WTC11 (cell line): ENCODE measurements around the gene CAPN1. TPM values are rescaled to one million over a fixed set of nuclear protein-coding genes. Genes with fewer than 3 reads are reported as not detected.
A peak's percentile ranks its signal among the peaks of the same experiment; 100 is the strongest.

Experiments used
- ARID4B ChIP-seq: sonication (generic); formaldehyde crosslinking; IDR thresholded peaks from 2 replicates; pipeline ENCODE4 v1.8.0; 2023; ENCODE audit warnings: missing genetic modification reagents, mild to moderate bottlenecking, borderline replicate concordance
- ATF2 ChIP-seq: sonication (generic); formaldehyde crosslinking; IDR thresholded peaks from 2 replicates; pipeline ENCODE4 v1.8.1; 2022; ENCODE audit warnings: low read depth, missing genetic modification reagents, borderline replicate concordance
- CBFB ChIP-seq: sonication (generic); formaldehyde crosslinking; IDR thresholded peaks from 2 replicates; pipeline ENCODE4 v1.8.1; 2022; ENCODE audit warnings: mild to moderate bottlenecking, low read depth, missing genetic modification reagents
- CDX4 ChIP-seq: fragments of 250-450 bp; sonication (Bioruptor Pico); IDR thresholded peaks from 2 replicates; pipeline ENCODE4 v1.9.0; 2021; ENCODE audit warnings: moderate library complexity, mild to moderate bottlenecking, inconsistent platforms, borderline replicate concordance
- CREB1 ChIP-seq: sonication (generic); formaldehyde crosslinking; IDR thresholded peaks from 2 replicates; pipeline ENCODE4 v1.8.0; 2023; ENCODE audit warnings: mild to moderate bottlenecking, missing genetic modification reagents
- ELF4 ChIP-seq: sonication (generic); formaldehyde crosslinking; IDR thresholded peaks from 2 replicates; pipeline ENCODE4 v1.8.1; 2022; ENCODE audit warnings: low read depth, mild to moderate bottlenecking, moderate library complexity, missing genetic modification reagents
- ERG ChIP-seq: fragments of 250-450 bp; sonication (Bioruptor Pico); IDR thresholded peaks from 2 replicates; pipeline ENCODE4 v1.8.0; 2021; ENCODE audit warnings: mild to moderate bottlenecking
- FOXP1 ChIP-seq: sonication (generic); formaldehyde crosslinking; IDR thresholded peaks from 2 replicates; pipeline ENCODE4 v1.8.0; 2022; ENCODE audit warnings: missing genetic modification reagents, mild to moderate bottlenecking, moderate library complexity, borderline replicate concordance
- FOXP4 ChIP-seq: sonication (generic); formaldehyde crosslinking; IDR thresholded peaks from 2 replicates; pipeline ENCODE4 v1.8.0; 2022; ENCODE audit warnings: mild to moderate bottlenecking, missing genetic modification reagents
- GRHL2 ChIP-seq: fragments of 250-450 bp; sonication (Bioruptor Pico); IDR thresholded peaks from 2 replicates; pipeline ENCODE4 v1.8.0; 2022; ENCODE audit warnings: mild to moderate bottlenecking, moderate library complexity; ENCODE audit not compliant: insufficient replicate concordance, severe bottlenecking
- HMGA2 ChIP-seq: fragments of 250-450 bp; sonication (Bioruptor Pico); IDR thresholded peaks from 2 replicates; pipeline ENCODE4 v1.4.0; 2021; ENCODE audit warnings: mild to moderate bottlenecking, moderate library complexity
- HMGXB4 ChIP-seq: sonication (generic); formaldehyde crosslinking; IDR thresholded peaks from 2 replicates; pipeline ENCODE4 v1.8.1; 2023; ENCODE audit warnings: mild to moderate bottlenecking, moderate library complexity, missing genetic modification reagents
- KAT7 ChIP-seq: sonication (generic); formaldehyde crosslinking; IDR thresholded peaks from 2 replicates; pipeline ENCODE4 v1.8.1; 2023; ENCODE audit warnings: missing genetic modification reagents, mild to moderate bottlenecking, borderline replicate concordance
- MAX ChIP-seq: sonication (generic); formaldehyde crosslinking; IDR thresholded peaks from 2 replicates; pipeline ENCODE4 v1.8.0; 2022; ENCODE audit warnings: mild to moderate bottlenecking, missing genetic modification reagents
- MYBL2 ChIP-seq: sonication (generic); formaldehyde crosslinking; IDR thresholded peaks from 2 replicates; pipeline ENCODE4 v1.8.1; 2023; ENCODE audit warnings: mild to moderate bottlenecking, moderate library complexity, missing genetic modification reagents
- NR3C1 ChIP-seq: sonication (generic); formaldehyde crosslinking; conservative IDR thresholded peaks from 2 replicates; pipeline ENCODE4 v1.8.1; 2023; ENCODE audit warnings: low read depth, mild to moderate bottlenecking, missing genetic modification reagents
- OVOL2 ChIP-seq: fragments of 250-450 bp; sonication (Bioruptor Pico); IDR thresholded peaks from 2 replicates; pipeline ENCODE4 v1.9.0; 2021; ENCODE audit warnings: mild to moderate bottlenecking, borderline replicate concordance
- RORB ChIP-seq: fragments of 250-450 bp; sonication (Bioruptor Pico); IDR thresholded peaks from 2 replicates; pipeline ENCODE4 v1.9.0; 2021; ENCODE audit warnings: mild to moderate bottlenecking
- SMAD4 ChIP-seq: sonication (generic); formaldehyde crosslinking; IDR thresholded peaks from 2 replicates; pipeline ENCODE4 v1.8.0; 2022; ENCODE audit warnings: mild to moderate bottlenecking, missing genetic modification reagents
- STAT6 ChIP-seq: sonication (generic); formaldehyde crosslinking; conservative IDR thresholded peaks from 2 replicates; pipeline ENCODE4 v1.8.1; 2023; ENCODE audit warnings: mild to moderate bottlenecking, low read depth, missing genetic modification reagents, moderate library complexity
- TCF7 ChIP-seq: sonication (generic); formaldehyde crosslinking; IDR thresholded peaks from 2 replicates; pipeline ENCODE4 v1.8.0; 2022; ENCODE audit warnings: mild to moderate bottlenecking, low read depth, missing genetic modification reagents, moderate library complexity
- ZNF121 ChIP-seq: sonication (generic); formaldehyde crosslinking; IDR thresholded peaks from 2 replicates; pipeline ENCODE4 v1.8.0; 2023; ENCODE audit warnings: missing genetic modification reagents
- total RNA-seq: library from RNA; stranded (reverse); gene quantifications from 3 replicates; pipeline ENCODE4 v1.2.3, GENCODE V29; 2021

Gene CAPN1
- total RNA-seq, 1 experiment from 2014 or later: 257 TPM

GRCh38 chr11:65134240-65134951, 47.3 kb upstream of the CAPN1 start, which contains the start of gene SYVN1 (continued):
- no peak for TF ChIP-seq HMGXB4
- no peak for TF ChIP-seq ERG (CRISPR knock-in tag)
- TF ChIP-seq ARID4B: peak; percentile 45; the same call in 1 of the 2 replicates
- peak; percentile 13; the same call in 1 of the 2 replicates for TF ChIP-seq HMGA2 (CRISPR knock-in tag)
- peak; percentile 80; the same call in 1 of the 2 replicates for TF ChIP-seq MAX
- peak; percentile 90 for TF ChIP-seq FOXP4
- no peak for TF ChIP-seq CBFB
- no peak for TF ChIP-seq SMAD4 (CRISPR knock-in tag)
- TF ChIP-seq GRHL2 (CRISPR knock-in tag): no peak
- peak; percentile 39; the same call in 1 of the 2 replicates for TF ChIP-seq ZNF121 (CRISPR knock-in tag)
- no peak for TF ChIP-seq TCF7 (CRISPR knock-in tag)
- TF ChIP-seq NR3C1 (CRISPR knock-in tag): no peak
- no peak for TF ChIP-seq RORB (CRISPR knock-in tag)
- no peak for TF ChIP-seq ELF4 (CRISPR knock-in tag)
- no peak for TF ChIP-seq OVOL2 (CRISPR knock-in tag)
- TF ChIP-seq CDX4: no peak
- no peak for TF ChIP-seq STAT6 (CRISPR knock-in tag)
- peak; percentile 74 for TF ChIP-seq FOXP1 (CRISPR knock-in tag)
- 0 out of 2 replicates have a peak, but pooled peaks have one; percentile 70 for TF ChIP-seq MYBL2 (CRISPR knock-in tag)
- TF ChIP-seq ATF2 (CRISPR knock-in tag): no peak
- TF ChIP-seq KAT7 (CRISPR knock-in tag): no peak
- TF ChIP-seq CREB1 (CRISPR knock-in tag): no peak
